Measurements from ENCODE around the gene NDUFS2.

DNA sequence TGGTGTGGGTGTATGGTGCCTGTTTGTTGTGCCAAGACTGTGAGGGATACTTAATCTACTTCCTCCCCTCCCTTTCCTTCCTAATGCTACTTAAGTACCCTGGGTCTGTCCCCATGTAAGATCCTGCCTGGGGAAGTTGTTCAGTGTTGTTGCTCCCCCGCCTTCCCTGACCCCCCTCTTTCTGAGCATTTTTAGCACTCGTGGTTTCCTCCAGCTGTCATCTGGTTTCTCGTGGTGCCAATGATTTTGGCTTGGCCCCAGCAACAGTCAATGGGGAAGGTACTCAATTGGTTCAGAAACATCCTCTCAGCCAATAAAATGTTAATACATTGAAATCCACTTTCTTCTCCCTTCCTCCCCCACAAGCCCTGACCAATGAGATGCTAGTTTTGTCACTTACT, 16.9 kb upstream of the NDUFS2 start:
- TF ChIP-seq POLR2AphosphoS5 (IDR thresholded peaks at IDR 0.05; ENCODE audit: borderline replicate concordance, low read depth, low read length): no peak
- no peak for TF ChIP-seq EZH2 (IDR thresholded peaks at IDR 0.05)
- no peak for TF ChIP-seq FOXP2 (optimal IDR thresholded peaks at IDR 0.05; ENCODE audit: control extremely low read depth, extremely low read length, insufficient read depth)

Measured in SK-N-MC (cell line).